ENCODE results near the gene CFAP299. TPM values are rescaled to one million over a fixed set of nuclear protein-coding genes. Genes with fewer than 3 reads are reported as not detected.

The CFAP299 gene
- total and polyA plus RNA-seq, 2 donors (not counting 3 experiments of a cell fraction or from before 2014, with no cell fraction given): not detected

- Histone ChIP-seq H3K36me3 (ENCODE audit: control insufficient read depth in 2 of 2, extremely low read depth in 1 of 2, insufficient read depth in 2 of 2, low read length in 2 of 2) (no peaks in the 10 kb centered on the region), H3K4me1 (ENCODE audit: control insufficient read depth, extremely low read depth, insufficient read depth, low read length) (no peaks in the 10 kb centered on the region), H3K4me2 (ENCODE audit: insufficient read depth, low read length) (no peak overlapping the region), H2AFZ (ENCODE audit: low read depth, low read length) (no peak overlapping the region), H3K79me2 (ENCODE audit: control insufficient read depth, insufficient read depth, low read length) (no peaks in the 10 kb centered on the region), H3K27ac (ENCODE audit: insufficient read depth, low read depth, low read length) (no peak overlapping the region), H4K20me1 (replicated peaks; ENCODE audit: control insufficient read depth, extremely low read depth, insufficient read depth, low read length) (no peaks in the 10 kb centered on the region), H3K27me3 (ENCODE audit: control insufficient read depth in 2 of 2, insufficient read depth in 2 of 2, low read length in 2 of 2) (no peaks in the 10 kb centered on the region), H3K9me3 (replicated peaks; ENCODE audit: control insufficient read depth, insufficient read depth, low read length) (peaks cover 3% of the 10 kb centered on the region), H3K4me3 (replicated peaks in 1 of 3; ENCODE audit: insufficient read depth in 1 of 3, low read depth in 1 of 3, low read length in 3 of 3) (no peak overlapping the region), H3K9me1 (replicated peaks; ENCODE audit: control insufficient read depth, extremely low read depth, insufficient read depth, low read length) (no peaks in the 10 kb centered on the region), H3K9ac (replicated peaks; ENCODE audit: extremely low read depth, insufficient read depth, low read length) (no peak overlapping the region)
- BruUV-seq (replicated peaks): no TSS peak
- dilution Hi-C loops (cut with MboI; ENCODE audit: extremely low pct_ligation_motif_present, low sequenced_read_pairs) (no loop called here), intact Hi-C loops (cut with micrococcal nuclease) (no loop called here)
- TF ChIP-seq MAX (IDR thresholded peaks at IDR 0.05; ENCODE audit: insufficient read depth, insufficient read length) (no peak), POLR2A (IDR thresholded peaks at IDR 0.05; ENCODE audit: low read depth, low read length) (no peak), FOS (IDR thresholded peaks at IDR 0.05; ENCODE audit: borderline replicate concordance, insufficient read depth, low read length) (peak; percentile 23), CTCF (IDR thresholded peaks at IDR 0.05; ENCODE audit: extremely low read depth in 1 of 2, insufficient read depth in 1 of 2, low read depth in 1 of 2, low read length in 2 of 2) (no peak), EZH2 (IDR thresholded peaks at IDR 0.05; ENCODE audit: borderline replicate concordance, low read depth, low read length, severe bottlenecking) (no peak), POLR2AphosphoS5 (IDR thresholded peaks at IDR 0.05; ENCODE audit: insufficient read depth, low read depth, low read length) (no peak), MYC (IDR thresholded peaks at IDR 0.05; ENCODE audit: low read depth, low read length) (no peak), GATA2 (IDR thresholded peaks at IDR 0.05; ENCODE audit: insufficient read depth, insufficient read length, low read depth, low read length) (no peak), JUN (IDR thresholded peaks at IDR 0.05; ENCODE audit: borderline replicate concordance, insufficient read depth, insufficient read length, low read depth) (peak; percentile 22)
- FAIRE-seq (no peak), DNase-seq (ENCODE audit: low read depth, low spot score) (no peak)
- POLR2A ChIA-PET: no interaction called here
- CTCF ChIA-PET: no interaction called here
Observed at GRCh38 chr4:80926446-80926845, 590.9 kb downstream of the CFAP299 start.

Measured in endothelial cell of umbilical vein (primary cell).